Measurements from ENCODE around the gene MAB21L2.

The MAB21L2 gene

GRCh38 chr4:150624055-150624454 lies 42.1 kb downstream of the MAB21L2 start:
- DNase-seq = no peak

GRCh38 chr4:150625033-150625432 lies 43.1 kb downstream of the MAB21L2 start:
- DNase-seq = no peak

GRCh38 chr4:150628073-150628472 lies 46.1 kb downstream of the MAB21L2 start:
- DNase-seq = no peak

- DNase-seq = no peak
Observed at GRCh38 chr4:150632639-150633038, 50.7 kb downstream of the MAB21L2 start.
